Caco-2 (cell line): ENCODE measurements around the gene HNRNPC. TPM values are rescaled to one million over a fixed set of nuclear protein-coding genes. Genes with fewer than 3 reads are reported as not detected.

Source experiments
- BruUV-seq: library from RNA; stranded (reverse); fragments of 400-500 nt; replicated peaks from 2 replicates; lab custom pipeline; 2021; lab: Mats Ljungman, UMichigan
- CTCF ChIA-PET: fragments of 300-600 bp; sonication (Branson Sonifier 250); formaldehyde crosslinking; loops from one replicate; lab custom pipeline; 2022; ENCODE audit warnings: antibody characterized with exemption; lab: Charles Lee
- POLR2A ChIA-PET: fragments of 300-600 bp; sonication (Branson Sonifier 250); formaldehyde crosslinking; loops from one replicate; lab custom pipeline; 2022; ENCODE audit warnings: antibody characterized with exemption; lab: Charles Lee
- DNase-seq, 2 experiments: peaks; one replicate each; pipeline versions ENCODE4 v3.0.0 to v3.0.0-alpha.2; 2020 to 2022
- H3K27me3 ChIP-seq: replicated peaks from 2 replicates; pipeline ENCODE4 v1.6.0; 2011; ENCODE audit warnings: low read length; ENCODE audit not compliant: control insufficient read depth, insufficient read depth
- H3K36me3 ChIP-seq: 2 replicates; pipeline ENCODE4 v1.5.1; 2011; ENCODE audit warnings: low read length; ENCODE audit not compliant: control insufficient read depth, insufficient read depth
- H3K4me1 ChIP-seq: fragments of 250-450 bp; sonication (Bioruptor Pico); 2 replicates; pipeline ENCODE4 v1.5.1; 2020; ENCODE audit warnings: mild to moderate bottlenecking
- H3K4me3 ChIP-seq: 2 replicates; pipeline ENCODE4 v1.5.1; 2011; ENCODE audit warnings: low read depth, mild to moderate bottlenecking, control low read depth, low read length
- H3K9me3 ChIP-seq: fragments of 250-450 bp; sonication (Bioruptor Pico); 2 replicates; pipeline ENCODE4 v1.5.1; 2020; ENCODE audit warnings: mild to moderate bottlenecking, moderate library complexity
- H3K27ac Mint-ChIP-seq: one replicate; pipeline ENCODE4 v1.8.0; 2022; ENCODE audit warnings: mixed read lengths; ENCODE audit not compliant: unreplicated experiment
- H3K27me3 Mint-ChIP-seq: one replicate; pipeline ENCODE4 v1.8.0; 2022; ENCODE audit warnings: mixed read lengths; ENCODE audit not compliant: insufficient read depth, unreplicated experiment
- H3K36me3 Mint-ChIP-seq: one replicate; pipeline ENCODE4 v1.8.0; 2022; ENCODE audit warnings: mild to moderate bottlenecking, mixed read lengths; ENCODE audit not compliant: insufficient read depth, unreplicated experiment
- H3K4me1 Mint-ChIP-seq: one replicate; pipeline ENCODE4 v1.8.0; 2022; ENCODE audit warnings: low read depth, mixed read lengths; ENCODE audit not compliant: unreplicated experiment
- H3K4me3 Mint-ChIP-seq: one replicate; pipeline ENCODE4 v1.8.0; 2022; ENCODE audit warnings: mild to moderate bottlenecking, moderate library complexity, mixed read lengths; ENCODE audit not compliant: unreplicated experiment
- H3K9me3 Mint-ChIP-seq: one replicate; pipeline ENCODE4 v1.8.0; 2022; ENCODE audit warnings: mixed read lengths; ENCODE audit not compliant: unreplicated experiment
- CTCF ChIP-seq, 2 experiments: fragments of 200-600 bp in 1 of 2; IDR thresholded peaks; 1 replicate in 1 of 2; 2 replicates in 1 of 2; pipeline versions ENCODE4 v1.5.1 to v1.8.0; 2011 to 2022; ENCODE audit warnings: antibody characterized with exemption in 1 of 2, control low read depth in 1 of 2, inconsistent platforms in 1 of 2, low read depth in 1 of 2, low read length in 1 of 2, mild to moderate bottlenecking in 1 of 2, moderate library complexity in 1 of 2; ENCODE audit not compliant: insufficient read depth in 1 of 2, severe bottlenecking in 1 of 2, unreplicated experiment in 1 of 2
- intact Hi-C: fragments of 100-400 bp; cut with micrococcal nuclease; formaldehyde crosslinking; loops from one replicate; pipeline ENCODE4 v1.10.0; 2022; ENCODE audit not compliant: unreplicated experiment
- total RNA-seq: library from RNA; stranded (reverse); gene quantifications from 2 replicates; pipeline ENCODE4 v1.2.3, GENCODE V29; 2022

Gene HNRNPC
- total RNA-seq, 1 experiment from 2014 or later: 512 TPM

- H3K9me3 Mint-ChIP-seq: no peaks in the 10 kb centered on the region
- peaks cover 97% of the 10 kb centered on the region for H3K36me3 Mint-ChIP-seq
- no peak overlapping the region for H3K4me3 ChIP-seq
- POLR2A ChIA-PET: no interaction called here
- H3K9me3 ChIP-seq: no peaks in the 10 kb centered on the region
- DNase-seq: no peak
- H3K4me1 Mint-ChIP-seq: peaks cover 25% of the 10 kb centered on the region
- CTCF ChIA-PET: no interaction called here
- H3K36me3 ChIP-seq: no peaks in the 10 kb centered on the region; the same call in 1 of the 2 replicates
- no peak overlapping the region for H3K27ac Mint-ChIP-seq
- no TSS peak for BruUV-seq
- no peaks in the 10 kb centered on the region for H3K4me1 ChIP-seq
- no peaks in the 10 kb centered on the region for H3K27me3 Mint-ChIP-seq
- no peak overlapping the region for H3K4me3 Mint-ChIP-seq
- intact Hi-C loops: no loop called here
- no peaks in the 10 kb centered on the region for H3K27me3 ChIP-seq
- no peak for TF ChIP-seq CTCF (IDR thresholded peaks at IDR 0.05; ENCODE audit: insufficient read depth in 1 of 2, low read depth in 1 of 2, low read length in 1 of 2, severe bottlenecking in 1 of 2, unreplicated experiment in 1 of 2)
Observed at GRCh38 chr14:21205026-21205677, 64.1 kb downstream of the HNRNPC start.

GRCh38 chr14:21204167-21205025 lies 64.8 kb downstream of the HNRNPC start:
- H3K9me3 ChIP-seq: no peaks in the 10 kb centered on the region
- Mint-ChIP-seq H3K4me1 (peaks cover 25% of the 10 kb centered on the region), H3K36me3 (peaks cover 97% of the 10 kb centered on the region), H3K9me3 (no peaks in the 10 kb centered on the region), H3K27me3 (no peaks in the 10 kb centered on the region), H3K4me3 (no peak overlapping the region), H3K27ac (peak overlapping the region; percentile 36)
- ChIA-PET POLR2A (interaction anchor here (0.5 kb wide), 1 partner anchor 272 kb away, joined by 3 read pairs; the partner anchor contains the start of genes RAB2B and TOX4), CTCF (no interaction called here)
- intact Hi-C loops: no loop called here
- H3K4me1 ChIP-seq: no peaks in the 10 kb centered on the region
- BruUV-seq: no TSS peak
- H3K36me3 ChIP-seq: no peaks in the 10 kb centered on the region; the same call in 1 of the 2 replicates
- no peak overlapping the region for H3K4me3 ChIP-seq
- TF ChIP-seq CTCF (IDR thresholded peaks at IDR 0.05; ENCODE audit: insufficient read depth in 1 of 2, low read depth in 1 of 2, low read length in 1 of 2, severe bottlenecking in 1 of 2, unreplicated experiment in 1 of 2): no peak
- H3K27me3 ChIP-seq: no peaks in the 10 kb centered on the region
- no peak for DNase-seq

GRCh38 chr14:21203470-21204166 lies 65.6 kb downstream of the HNRNPC start:
- H3K36me3 ChIP-seq: no peaks in the 10 kb centered on the region; the same call in 1 of the 2 replicates
- peaks cover 96% of the 10 kb centered on the region for H3K36me3 Mint-ChIP-seq
- H3K27me3 ChIP-seq: no peaks in the 10 kb centered on the region
- H3K4me1 Mint-ChIP-seq: peaks cover 25% of the 10 kb centered on the region
- intact Hi-C loops: no loop called here
- no peak overlapping the region for H3K4me3 ChIP-seq
- no peak overlapping the region for H3K4me3 Mint-ChIP-seq
- POLR2A ChIA-PET: interaction anchor here (0.5 kb wide), 1 partner anchor 273 kb away, joined by 3 read pairs; the partner anchor contains the start of genes RAB2B and TOX4
- no peaks in the 10 kb centered on the region for H3K9me3 Mint-ChIP-seq
- no peak for TF ChIP-seq CTCF (IDR thresholded peaks at IDR 0.05; ENCODE audit: insufficient read depth in 1 of 2, low read depth in 1 of 2, low read length in 1 of 2, severe bottlenecking in 1 of 2, unreplicated experiment in 1 of 2)
- H3K27me3 Mint-ChIP-seq: no peaks in the 10 kb centered on the region
- DNase-seq: no peak
- CTCF ChIA-PET: no interaction called here
- no peaks in the 10 kb centered on the region for H3K4me1 ChIP-seq
- no TSS peak for BruUV-seq
- H3K9me3 ChIP-seq: no peaks in the 10 kb centered on the region
- H3K27ac Mint-ChIP-seq: peak overlapping the region; percentile 36
